Large intestine (tissue), 3 donors: ENCODE results near the gene CDKN1A. TPM values are rescaled to one million over a fixed set of nuclear protein-coding genes. Genes with fewer than 3 reads are reported as not detected.
"Not testable (repeated sequence)": the region's sequence is repeated elsewhere in the genome, so short reads cannot be mapped to it uniquely, and the experiment has no call there.

ENCODE experiments used
- DNase-seq, 2 donors: peaks; one replicate each; pipeline versions ENCODE4 v3.0.0 to v3.0.0-alpha.2; 2013
- H3K27ac ChIP-seq: one replicate; pipeline ENCODE4 v1.5.1; 2013; ENCODE audit warnings: low read length
- H3K27me3 ChIP-seq: 2 replicates; pipeline ENCODE4 v1.6.1; 2013; ENCODE audit warnings: low read length; ENCODE audit not compliant: control insufficient read depth, insufficient read depth
- H3K36me3 ChIP-seq: 2 replicates; pipeline ENCODE4 v1.6.1; 2013; ENCODE audit warnings: low read length; ENCODE audit not compliant: control insufficient read depth, insufficient read depth
- H3K4me1 ChIP-seq: one replicate; pipeline ENCODE4 v1.6.1; 2013; ENCODE audit warnings: low read length; ENCODE audit not compliant: control insufficient read depth, insufficient read depth
- H3K4me3 ChIP-seq: one replicate; pipeline ENCODE4 v1.5.1; 2013; ENCODE audit warnings: low read length
- H3K9me3 ChIP-seq: one replicate; pipeline ENCODE4 v1.6.1; 2013; ENCODE audit warnings: mild to moderate bottlenecking, low read depth, low read length, moderate library complexity; ENCODE audit not compliant: control insufficient read depth
- WGBS: methylation state at CpG from one replicate; pipeline ENCODE4 v1.1.5; 2013; ENCODE audit warnings: low lambda C conversion rate; ENCODE audit not compliant: insufficient coverage; 5-methylcytosine and 5-hydroxymethylcytosine counted together
- polyA plus RNA-seq: library from polyadenylated mRNA; unstranded; fragments of 120-200 nt; gene quantifications from one replicate; pipeline ENCODE4 v1.2.1, GENCODE V29; 2013

Gene CDKN1A
- polyA plus RNA-seq, 1 donor: 183 TPM

GRCh38 chr6:36719126-36719525 lies 40.6 kb downstream of the CDKN1A start:
- H3K9me3 ChIP-seq: no peaks in the 10 kb centered on the region
- H3K4me3 ChIP-seq: no peak overlapping the region
- DNase-seq: no peak
- no peaks in the 10 kb centered on the region for H3K4me1 ChIP-seq
- no CpG with 5 or more reads among the region's 7 CpGs for WGBS
- H3K36me3 ChIP-seq: no peaks in the 10 kb centered on the region
- H3K27ac ChIP-seq: no peak overlapping the region
- no peaks in the 10 kb centered on the region for H3K27me3 ChIP-seq

DNA sequence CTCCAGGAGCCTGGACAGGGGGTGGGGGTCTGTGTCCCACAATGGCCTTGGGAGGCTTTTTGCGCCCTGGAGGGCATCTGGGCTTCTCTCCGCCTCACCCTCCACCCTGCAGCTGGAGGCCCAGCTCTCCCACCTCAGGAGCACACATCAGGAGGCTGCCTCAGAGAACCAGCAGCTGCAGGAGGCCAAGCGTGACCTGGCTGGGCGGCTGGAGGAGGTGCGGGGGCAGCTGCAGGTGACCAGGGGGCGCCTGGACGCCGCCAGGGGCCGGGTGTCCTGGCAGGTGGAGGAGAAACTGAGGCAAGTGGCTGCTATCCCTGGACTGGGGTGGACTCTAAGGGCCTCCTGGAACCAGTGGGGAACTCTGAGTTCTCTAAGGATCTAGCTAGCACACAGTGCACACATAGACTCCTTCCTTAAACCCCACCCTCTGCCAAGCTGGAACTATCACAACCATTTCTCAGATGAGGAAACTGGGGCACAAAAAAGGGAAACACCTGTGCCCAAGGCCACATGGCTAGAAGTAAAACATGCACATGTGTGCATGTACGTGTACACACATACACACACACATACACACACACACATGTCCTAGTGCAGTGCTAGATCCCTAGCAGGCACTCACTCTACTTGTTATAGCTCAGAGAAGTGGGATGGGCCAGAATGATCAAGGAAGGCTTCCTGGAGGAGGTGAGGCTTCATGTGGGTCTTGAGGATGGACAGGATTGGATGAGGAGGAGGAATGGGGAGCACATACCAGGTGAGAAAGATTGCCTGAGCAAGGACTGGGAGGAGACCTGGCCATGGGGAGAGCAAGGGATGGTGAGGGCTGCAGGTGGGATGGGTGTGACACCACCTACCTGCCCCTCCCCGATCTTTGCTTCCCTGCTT lies 42.0 kb downstream of the CDKN1A start:
- H3K27ac ChIP-seq: no peak overlapping the region
- no CpG with 5 or more reads among the region's 11 CpGs for WGBS
- no peaks in the 10 kb centered on the region for H3K4me1 ChIP-seq
- DNase-seq: no peak
- no peak overlapping the region for H3K4me3 ChIP-seq
- no peaks in the 10 kb centered on the region for H3K36me3 ChIP-seq
- no peaks in the 10 kb centered on the region for H3K27me3 ChIP-seq
- no peaks in the 10 kb centered on the region for H3K9me3 ChIP-seq

DNA sequence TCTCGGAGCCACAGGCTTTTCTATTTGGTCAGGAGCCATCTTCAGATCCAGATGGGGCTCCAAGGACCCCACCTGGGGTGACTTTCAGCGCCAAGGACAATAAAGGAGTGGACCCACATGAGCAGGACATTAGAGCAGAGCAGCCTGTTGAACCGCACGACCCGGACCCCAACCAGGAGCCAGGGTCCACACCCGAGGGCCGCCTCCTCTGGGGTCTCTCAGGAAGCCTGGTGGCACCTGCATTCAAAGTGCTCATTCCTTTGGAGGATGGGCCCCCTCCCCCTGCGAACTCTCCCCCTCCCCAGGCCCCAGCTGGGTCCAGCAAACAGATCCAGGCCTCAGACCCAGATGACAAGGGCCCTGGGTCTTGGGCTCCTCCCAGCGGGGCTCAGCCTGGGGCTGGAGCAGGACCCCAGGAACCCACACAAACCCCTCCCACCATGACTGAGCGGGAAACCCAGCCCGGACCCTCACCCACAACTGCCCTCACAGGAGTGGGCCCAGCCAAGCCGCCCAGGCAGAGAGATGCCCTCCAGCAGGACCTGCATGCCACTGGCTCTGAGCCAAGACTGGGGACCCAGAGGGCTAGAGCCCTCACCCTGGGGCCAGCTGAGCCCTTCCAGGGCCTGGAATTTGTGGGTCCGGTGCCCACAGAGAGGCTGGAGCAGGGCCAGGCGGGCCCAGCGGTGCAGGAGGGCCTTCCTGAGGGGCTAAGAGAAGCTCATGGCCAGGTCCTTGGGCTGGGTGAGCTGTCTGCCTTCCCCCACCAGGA lies 43.0 kb downstream of the CDKN1A start:
- Histone ChIP-seq H3K36me3 (no peaks in the 10 kb centered on the region), H3K9me3 (no peaks in the 10 kb centered on the region), H3K4me3 (no peak overlapping the region), H3K4me1 (no peaks in the 10 kb centered on the region), H3K27ac (no peak overlapping the region), H3K27me3 (no peaks in the 10 kb centered on the region)
- DNase-seq: no peak
- no CpG with 5 or more reads among the region's 15 CpGs for WGBS

DNA sequence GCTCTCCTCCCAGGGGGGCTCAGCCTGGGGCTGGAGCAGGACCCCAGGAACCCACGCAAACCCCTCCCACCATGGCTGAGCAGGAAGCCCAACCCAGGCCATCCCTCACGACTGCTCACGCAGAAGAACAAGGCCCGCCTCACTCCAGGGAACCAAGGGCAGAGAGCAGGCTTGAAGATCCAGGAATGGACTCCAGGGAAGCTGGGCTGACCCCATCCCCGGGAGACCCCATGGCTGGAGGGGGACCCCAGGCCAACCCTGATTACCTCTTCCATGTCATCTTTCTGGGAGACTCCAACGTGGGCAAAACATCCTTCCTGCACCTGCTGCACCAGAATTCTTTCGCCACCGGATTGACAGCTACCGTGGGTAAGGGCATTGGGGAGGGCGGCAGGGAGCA lies 43.9 kb downstream of the CDKN1A start:
- no CpG with 5 or more reads among the region's 10 CpGs for WGBS
- no peaks in the 10 kb centered on the region for H3K9me3 ChIP-seq
- H3K4me3 ChIP-seq: no peak overlapping the region
- no peak for DNase-seq
- no peaks in the 10 kb centered on the region for H3K36me3 ChIP-seq
- no peaks in the 10 kb centered on the region for H3K4me1 ChIP-seq
- no peaks in the 10 kb centered on the region for H3K27me3 ChIP-seq
- no peak overlapping the region for H3K27ac ChIP-seq

GRCh38 chr6:36722879-36723278 lies 44.4 kb downstream of the CDKN1A start:
- Histone ChIP-seq H3K36me3 (no peaks in the 10 kb centered on the region), H3K4me3 (no peak overlapping the region), H3K4me1 (no peaks in the 10 kb centered on the region), H3K9me3 (no peaks in the 10 kb centered on the region), H3K27ac (no peak overlapping the region), H3K27me3 (no peaks in the 10 kb centered on the region)
- no CpG with 5 or more reads among the region's 2 CpGs for WGBS
- DNase-seq: no peak

DNA sequence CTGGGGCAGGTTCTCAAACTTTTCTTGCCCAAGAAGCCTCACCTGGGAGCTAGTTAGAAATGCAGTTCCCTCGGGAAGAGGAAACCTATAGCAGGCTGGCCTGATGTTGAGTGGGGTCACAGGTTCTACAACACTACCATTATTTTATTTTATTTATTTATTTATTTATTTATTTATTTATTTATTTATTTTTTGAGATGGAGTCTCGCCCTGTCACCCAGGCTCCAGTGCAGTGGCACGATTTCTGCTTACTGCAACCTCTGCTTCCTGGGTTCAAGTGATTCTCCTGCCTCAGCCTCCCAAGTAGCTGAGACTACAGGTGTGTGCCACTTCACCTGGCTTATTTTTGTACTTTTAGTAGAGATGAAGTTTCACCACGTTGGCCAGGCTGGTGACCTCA lies 45.5 kb downstream of the CDKN1A start:
- not testable (repeated sequence) for H3K27ac ChIP-seq, H3K4me1 ChIP-seq, H3K9me3 ChIP-seq, H3K4me3 ChIP-seq, H3K36me3 ChIP-seq, DNase-seq, H3K27me3 ChIP-seq
- WGBS: 100% methylated on average over 1 of the region's 4 CpGs

- Histone ChIP-seq H3K9me3 (no peaks in the 10 kb centered on the region), H3K36me3 (no peaks in the 10 kb centered on the region), H3K27ac (no peak overlapping the region), H3K4me3 (no peak overlapping the region), H3K27me3 (no peaks in the 10 kb centered on the region), H3K4me1 (no peaks in the 10 kb centered on the region)
- DNase-seq: peak; percentile 53 to 68
- no CpG with 5 or more reads among the region's 13 CpGs for WGBS
These were observed 46.2 kb downstream of the CDKN1A start for GRCh38 chr6:36724514-36725390.

GRCh38 chr6:36725581-36725980 lies 47.1 kb downstream of the CDKN1A start:
- Histone ChIP-seq H3K4me1 (no peaks in the 10 kb centered on the region), H3K27me3 (no peaks in the 10 kb centered on the region), H3K9me3 (no peaks in the 10 kb centered on the region), H3K27ac (no peak overlapping the region), H3K36me3 (no peaks in the 10 kb centered on the region), H3K4me3 (no peak overlapping the region)
- no CpG with 5 or more reads among the region's 7 CpGs for WGBS
- DNase-seq: no peak

DNA sequence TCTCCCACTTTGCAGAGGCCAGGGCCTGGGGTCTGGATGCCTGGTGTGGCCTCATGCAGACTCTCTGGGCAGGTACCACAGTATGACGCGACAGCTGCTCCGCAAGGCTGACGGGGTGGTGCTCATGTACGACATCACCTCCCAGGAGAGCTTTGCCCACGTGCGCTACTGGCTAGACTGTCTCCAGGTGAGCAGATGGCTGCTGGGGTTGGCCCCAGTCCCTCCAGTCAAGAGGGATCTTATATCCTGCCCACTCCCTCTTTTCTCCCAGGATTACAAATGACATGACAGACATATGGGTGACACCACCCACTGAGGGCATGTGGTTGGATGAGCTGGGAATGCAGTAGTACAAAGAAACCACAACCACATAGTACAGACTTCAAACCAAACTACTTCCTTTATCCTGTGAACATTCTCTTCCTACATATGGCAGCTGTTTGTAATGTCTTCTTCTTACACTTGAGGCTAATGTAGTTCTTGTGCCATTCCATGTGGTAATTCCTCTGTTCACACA lies 49.0 kb downstream of the CDKN1A start:
- no CpG with 5 or more reads among the region's 7 CpGs for WGBS
- H3K4me1 ChIP-seq: no peaks in the 10 kb centered on the region
- H3K4me3 ChIP-seq: no peak overlapping the region
- H3K27ac ChIP-seq: no peak overlapping the region
- no peaks in the 10 kb centered on the region for H3K9me3 ChIP-seq
- peak in 1 of 2 donors; percentile 44 for DNase-seq
- no peaks in the 10 kb centered on the region for H3K36me3 ChIP-seq
- no peaks in the 10 kb centered on the region for H3K27me3 ChIP-seq
